PFSK-1 (cell line): Measurements from ENCODE around the gene FUT9.

Experiments
- FOXP2 ChIP-seq: optimal IDR thresholded peaks from 2 replicates; pipeline ENCODE3; 2011; ENCODE audit warnings: borderline replicate concordance, control low read depth, inconsistent platforms; ENCODE audit not compliant: insufficient read depth; ENCODE audit errors: extremely low read length, extremely low read depth
- POLR2AphosphoS5 ChIP-seq: IDR thresholded peaks from 2 replicates; pipeline ENCODE4 v1.6.1; 2012; ENCODE audit warnings: low read depth, mild to moderate bottlenecking, control low read depth, low read length, moderate library complexity
- SIN3A ChIP-seq: IDR thresholded peaks from 2 replicates; pipeline ENCODE4 v1.6.1; 2012; ENCODE audit warnings: mild to moderate bottlenecking, low read length, moderate library complexity, borderline replicate concordance; ENCODE audit not compliant: insufficient read depth
- TAF1 ChIP-seq: IDR thresholded peaks from 2 replicates; pipeline ENCODE4 v1.6.1; 2012; ENCODE audit warnings: low read length, control low read depth, borderline replicate concordance; ENCODE audit not compliant: insufficient read depth
- TF ChIP-seq, protein P1 (sequence below), 2 experiments: IDR thresholded peaks; 2 replicates each; pipeline versions ENCODE4 v1.6.1 to v1.8.0; 2011 to 2012; ENCODE audit warnings: low read depth in 2 of 2, low read length in 2 of 2, control low read depth in 1 of 2, inconsistent platforms in 1 of 2, mild to moderate bottlenecking in 1 of 2, moderate library complexity in 1 of 2; ENCODE audit not compliant: insufficient read depth in 1 of 2

FUT9 gene

DNA sequence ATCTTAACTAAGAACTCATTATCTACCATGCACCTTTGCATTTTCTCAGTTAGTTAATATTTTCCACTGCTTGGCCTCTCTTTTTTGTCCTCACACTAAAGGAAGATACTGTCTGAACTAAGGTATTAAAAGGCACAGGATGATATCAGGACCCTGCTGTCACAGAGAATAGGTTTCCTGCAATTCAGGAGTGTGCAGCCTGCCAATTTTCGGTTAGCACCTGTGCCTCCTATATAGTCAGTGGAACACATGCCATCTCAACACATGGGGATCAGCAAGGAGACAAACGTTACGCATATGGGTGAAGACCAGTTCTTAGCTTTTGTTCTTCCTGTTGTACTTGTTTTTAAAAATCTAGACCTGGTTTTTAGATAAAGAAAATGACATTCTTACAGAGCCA, 71.0 kb downstream of the FUT9 start:
- TF ChIP-seq SIN3A (no peak), FOXP2 (no peak), POLR2AphosphoS5 (no peak), TAF1 (no peak)
- TF ChIP-seq, protein P1, sequence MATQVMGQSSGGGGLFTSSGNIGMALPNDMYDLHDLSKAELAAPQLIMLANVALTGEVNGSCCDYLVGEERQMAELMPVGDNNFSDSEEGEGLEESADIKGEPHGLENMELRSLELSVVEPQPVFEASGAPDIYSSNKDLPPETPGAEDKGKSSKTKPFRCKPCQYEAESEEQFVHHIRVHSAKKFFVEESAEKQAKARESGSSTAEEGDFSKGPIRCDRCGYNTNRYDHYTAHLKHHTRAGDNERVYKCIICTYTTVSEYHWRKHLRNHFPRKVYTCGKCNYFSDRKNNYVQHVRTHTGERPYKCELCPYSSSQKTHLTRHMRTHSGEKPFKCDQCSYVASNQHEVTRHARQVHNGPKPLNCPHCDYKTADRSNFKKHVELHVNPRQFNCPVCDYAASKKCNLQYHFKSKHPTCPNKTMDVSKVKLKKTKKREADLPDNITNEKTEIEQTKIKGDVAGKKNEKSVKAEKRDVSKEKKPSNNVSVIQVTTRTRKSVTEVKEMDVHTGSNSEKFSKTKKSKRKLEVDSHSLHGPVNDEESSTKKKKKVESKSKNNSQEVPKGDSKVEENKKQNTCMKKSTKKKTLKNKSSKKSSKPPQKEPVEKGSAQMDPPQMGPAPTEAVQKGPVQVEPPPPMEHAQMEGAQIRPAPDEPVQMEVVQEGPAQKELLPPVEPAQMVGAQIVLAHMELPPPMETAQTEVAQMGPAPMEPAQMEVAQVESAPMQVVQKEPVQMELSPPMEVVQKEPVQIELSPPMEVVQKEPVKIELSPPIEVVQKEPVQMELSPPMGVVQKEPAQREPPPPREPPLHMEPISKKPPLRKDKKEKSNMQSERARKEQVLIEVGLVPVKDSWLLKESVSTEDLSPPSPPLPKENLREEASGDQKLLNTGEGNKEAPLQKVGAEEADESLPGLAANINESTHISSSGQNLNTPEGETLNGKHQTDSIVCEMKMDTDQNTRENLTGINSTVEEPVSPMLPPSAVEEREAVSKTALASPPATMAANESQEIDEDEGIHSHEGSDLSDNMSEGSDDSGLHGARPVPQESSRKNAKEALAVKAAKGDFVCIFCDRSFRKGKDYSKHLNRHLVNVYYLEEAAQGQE (IDR thresholded peaks at IDR 0.05; ENCODE audit: insufficient read depth in 1 of 2, low read depth in 2 of 2, low read length in 2 of 2) = no peak

DNA sequence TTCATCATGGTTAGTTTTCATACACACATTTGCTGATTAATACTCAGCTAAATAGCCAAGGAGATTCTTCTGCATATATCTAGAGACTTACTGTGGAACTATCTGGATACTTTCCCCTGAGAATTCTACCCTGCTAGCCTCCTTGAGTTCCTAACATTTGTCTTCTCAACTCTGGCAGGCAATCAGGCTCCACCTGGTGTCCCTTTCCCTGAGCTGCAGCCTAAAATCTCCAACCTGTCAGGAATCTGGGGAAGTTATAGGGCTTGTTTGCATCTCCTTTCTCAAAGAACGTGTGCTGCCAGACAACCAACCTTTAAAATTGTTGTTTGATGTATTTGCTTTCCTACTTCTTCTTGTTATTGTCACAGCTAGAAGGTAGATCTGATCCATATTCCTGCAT, 73.4 kb downstream of the FUT9 start:
- TF ChIP-seq TAF1 = no peak
- TF ChIP-seq FOXP2 = no peak
- no peak for TF ChIP-seq SIN3A
- TF ChIP-seq, protein P1 (IDR thresholded peaks at IDR 0.05; ENCODE audit: insufficient read depth in 1 of 2, low read depth in 2 of 2, low read length in 2 of 2) = no peak
- TF ChIP-seq POLR2AphosphoS5 = no peak

DNA sequence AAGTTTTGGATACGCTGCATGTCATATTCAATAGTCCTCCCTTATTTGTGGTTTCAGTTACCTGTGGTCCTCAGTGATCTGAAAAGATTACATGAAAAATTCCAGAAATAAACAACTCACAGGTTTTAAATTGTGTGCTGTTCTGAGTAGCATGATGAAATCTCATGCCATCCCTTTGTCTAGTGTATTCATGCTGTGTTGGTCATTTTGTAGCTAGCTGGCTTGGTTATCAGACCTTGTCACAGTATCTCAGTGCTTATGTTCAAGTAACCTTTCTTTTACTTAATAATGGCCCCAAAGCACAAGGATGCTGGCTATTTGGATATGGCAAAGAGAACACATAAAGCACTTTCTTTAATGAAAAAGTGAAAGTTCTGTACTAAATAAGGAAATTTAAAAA, 78.3 kb downstream of the FUT9 start:
- TF ChIP-seq FOXP2 = no peak
- no peak for TF ChIP-seq TAF1
- no peak for TF ChIP-seq SIN3A
- TF ChIP-seq, protein P1 (IDR thresholded peaks at IDR 0.05; ENCODE audit: insufficient read depth in 1 of 2, low read depth in 2 of 2, low read length in 2 of 2) = no peak
- no peak for TF ChIP-seq POLR2AphosphoS5

DNA sequence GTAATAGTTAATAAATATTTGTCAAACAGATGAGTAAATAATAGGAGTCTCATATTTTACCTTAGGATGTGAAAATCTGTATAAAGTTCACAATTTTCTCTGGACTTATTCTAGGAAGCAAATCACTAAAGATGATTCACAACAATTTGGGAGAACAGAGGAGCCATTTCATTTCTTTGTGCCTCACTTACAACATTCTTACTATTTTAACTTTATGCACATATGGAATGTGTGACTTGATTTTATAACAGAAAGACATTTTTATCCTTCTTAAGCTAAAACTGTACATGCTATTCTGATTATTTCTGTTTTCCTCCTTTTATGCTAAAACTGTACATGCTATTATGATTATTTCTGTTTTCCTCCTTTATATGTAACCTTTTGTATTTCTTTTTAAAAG, 83.3 kb downstream of the FUT9 start:
- TF ChIP-seq, protein P1 (IDR thresholded peaks at IDR 0.05; ENCODE audit: insufficient read depth in 1 of 2, low read depth in 2 of 2, low read length in 2 of 2) = no peak
- TF ChIP-seq POLR2AphosphoS5 (no peak), SIN3A (no peak), TAF1 (no peak), FOXP2 (no peak)

DNA sequence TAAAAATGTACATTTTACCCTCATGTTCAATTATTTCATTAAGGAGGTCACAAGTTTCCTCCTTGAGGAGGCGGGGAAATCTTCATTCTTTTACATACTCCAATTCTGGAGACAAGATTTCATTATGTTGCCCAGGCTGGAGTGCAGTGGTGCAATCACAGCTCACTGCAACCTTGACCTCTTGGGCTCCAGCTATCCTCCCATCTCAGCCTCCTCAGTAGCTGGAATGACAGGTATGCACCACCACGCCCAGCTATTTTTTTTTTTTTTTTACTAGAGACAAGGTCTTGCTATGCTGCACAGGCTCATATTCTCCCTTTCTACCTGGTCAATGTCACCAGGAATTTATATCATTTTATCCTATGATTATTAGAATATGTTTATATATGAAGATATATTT, 85.8 kb downstream of the FUT9 start:
- TF ChIP-seq FOXP2 = no peak
- no peak for TF ChIP-seq TAF1
- TF ChIP-seq POLR2AphosphoS5 = no peak
- no peak for TF ChIP-seq SIN3A
- TF ChIP-seq, protein P1 (IDR thresholded peaks at IDR 0.05; ENCODE audit: insufficient read depth in 1 of 2, low read depth in 2 of 2, low read length in 2 of 2) = no peak
